Measurements from ENCODE around the gene NFKB2.

GRCh38 chr10:102450124-102450373, 54.5 kb downstream of the NFKB2 start:
- TF ChIP-seq CTCF (IDR thresholded peaks at IDR 0.05; ENCODE audit: poor library complexity, severe bottlenecking) (no peak), MXI1 (conservative IDR thresholded peaks at IDR 0.05; ENCODE audit: poor library complexity, severe bottlenecking) (no peak), POLR2AphosphoS5 (IDR thresholded peaks at IDR 0.05) (no peak)
